ENCODE data around the gene PRR22.

Gene PRR22

GRCh38 chr19:5808120-5808816 is 23.7 kb upstream of the PRR22 start:
- H3K4me3 ChIP-seq (ENCODE audit: low read length): no peak overlapping the region
- H4K20me1 ChIP-seq (ENCODE audit: control insufficient read depth, insufficient read depth, low read depth, low read length): no peaks in the 10 kb centered on the region
- no peak for TF ChIP-seq CTCF (IDR thresholded peaks at IDR 0.05; ENCODE audit: low read depth, low read length, poor library complexity, severe bottlenecking)
- no peak for TF ChIP-seq EZH2phosphoT487 (IDR thresholded peaks at IDR 0.05; ENCODE audit: borderline replicate concordance, low read length)
- no peaks in the 10 kb centered on the region for H3K79me2 ChIP-seq (ENCODE audit: control insufficient read depth, low read length)
- peaks cover 24% of the 10 kb centered on the region for H3K27me3 ChIP-seq (ENCODE audit: control insufficient read depth, low read length)
- H3K9me2 ChIP-seq (replicated peaks; ENCODE audit: control insufficient read depth, low read length): no peaks in the 10 kb centered on the region
- no peaks in the 10 kb centered on the region for H3K36me3 ChIP-seq (ENCODE audit: control insufficient read depth, low read length)
- no peaks in the 10 kb centered on the region for H3K9me3 ChIP-seq (ENCODE audit: control insufficient read depth, insufficient read depth, low read length)
- H3K27ac ChIP-seq (ENCODE audit: low read depth, low read length): no peak overlapping the region
- H3K4me1 ChIP-seq (ENCODE audit: control insufficient read depth, low read length): peaks cover 13% of the 10 kb centered on the region
- H3F3A ChIP-seq (ENCODE audit: control insufficient read depth, insufficient read depth): no peaks in the 10 kb centered on the region
- no peak overlapping the region for H3K4me2 ChIP-seq (ENCODE audit: low read length)

- Histone ChIP-seq H3K27ac (ENCODE audit: low read depth, low read length) (no peak overlapping the region), H3K4me1 (ENCODE audit: control insufficient read depth, low read length) (peaks cover 14% of the 10 kb centered on the region), H3K36me3 (ENCODE audit: control insufficient read depth, low read length) (no peaks in the 10 kb centered on the region), H3K27me3 (ENCODE audit: control insufficient read depth, low read length) (peaks cover 24% of the 10 kb centered on the region), H4K20me1 (ENCODE audit: control insufficient read depth, insufficient read depth, low read depth, low read length) (no peaks in the 10 kb centered on the region), H3K9me2 (replicated peaks; ENCODE audit: control insufficient read depth, low read length) (no peaks in the 10 kb centered on the region), H3K4me3 (ENCODE audit: low read length) (no peak overlapping the region), H3K9me3 (ENCODE audit: control insufficient read depth, insufficient read depth, low read length) (no peaks in the 10 kb centered on the region), H3K79me2 (ENCODE audit: control insufficient read depth, low read length) (no peaks in the 10 kb centered on the region), H3K4me2 (ENCODE audit: low read length) (no peak overlapping the region), H3F3A (ENCODE audit: control insufficient read depth, insufficient read depth) (no peaks in the 10 kb centered on the region)
- TF ChIP-seq CTCF (IDR thresholded peaks at IDR 0.05; ENCODE audit: low read depth, low read length, poor library complexity, severe bottlenecking): no peak
Measured at GRCh38 chr19:5806905-5807304, 22.4 kb upstream of the PRR22 start.

- Histone ChIP-seq H3K4me2 (ENCODE audit: low read length) (no peak overlapping the region), H3K4me1 (ENCODE audit: control insufficient read depth, low read length) (peaks cover 14% of the 10 kb centered on the region)
Measured at GRCh38 chr19:5806133-5806489, 21.6 kb upstream of the PRR22 start.

More at GRCh38 chr19:5806133-5806489, 21.6 kb upstream of the PRR22 start:
- no peaks in the 10 kb centered on the region for H4K20me1 ChIP-seq (ENCODE audit: control insufficient read depth, insufficient read depth, low read depth, low read length)
- peaks cover 24% of the 10 kb centered on the region for H3K27me3 ChIP-seq (ENCODE audit: control insufficient read depth, low read length)
- no peaks in the 10 kb centered on the region for H3K79me2 ChIP-seq (ENCODE audit: control insufficient read depth, low read length)
- H3K36me3 ChIP-seq (ENCODE audit: control insufficient read depth, low read length): no peaks in the 10 kb centered on the region
- TF ChIP-seq CTCF (IDR thresholded peaks at IDR 0.05; ENCODE audit: low read depth, low read length, poor library complexity, severe bottlenecking) (no peak), EZH2phosphoT487 (IDR thresholded peaks at IDR 0.05; ENCODE audit: borderline replicate concordance, low read length) (no peak)
- no peaks in the 10 kb centered on the region for H3K9me2 ChIP-seq (replicated peaks; ENCODE audit: control insufficient read depth, low read length)
- H3K9me3 ChIP-seq (ENCODE audit: control insufficient read depth, insufficient read depth, low read length): no peaks in the 10 kb centered on the region
- H3K27ac ChIP-seq (ENCODE audit: low read depth, low read length): no peak overlapping the region
- no peak overlapping the region for H3K4me3 ChIP-seq (ENCODE audit: low read length)
- no peaks in the 10 kb centered on the region for H3F3A ChIP-seq (ENCODE audit: control insufficient read depth, insufficient read depth)
